GM12878 (cell line): Measurements from ENCODE around the gene C16orf96. TPM values are rescaled to one million over a fixed set of nuclear protein-coding genes. Genes with fewer than 3 reads are reported as not detected.

Source experiments
- ATF7 ChIP-seq: fragments of 450-650 bp; IDR thresholded peaks from 2 replicates; pipeline ENCODE4 v1.6.1; 2016; ENCODE audit warnings: low read depth, mild to moderate bottlenecking
- FOXM1 ChIP-seq: IDR thresholded peaks from 2 replicates; pipeline ENCODE4 v1.6.1; 2012; ENCODE audit warnings: low read depth, mild to moderate bottlenecking, inconsistent platforms, low read length, moderate library complexity
- MXI1 ChIP-seq: fragments of 150-350 bp; IDR thresholded peaks from 2 replicates; pipeline ENCODE4 v1.6.1; 2011; ENCODE audit warnings: low read depth, mild to moderate bottlenecking, inconsistent platforms, low read length, improper control_type of control experiment
- NFYA ChIP-seq: IDR thresholded peaks from 2 replicates; pipeline ENCODE4 v1.6.1; 2011; ENCODE audit warnings: low read depth, mild to moderate bottlenecking, low read length, improper control_type of control experiment, borderline replicate concordance
- POLR2AphosphoS5 ChIP-seq: IDR thresholded peaks from 2 replicates; pipeline ENCODE4 v1.6.1; 2011; ENCODE audit warnings: mild to moderate bottlenecking, low read length, inconsistent platforms
- TAF1 ChIP-seq: IDR thresholded peaks from 2 replicates; pipeline ENCODE4 v1.6.1; 2011; ENCODE audit warnings: mild to moderate bottlenecking, low read depth, low read length, borderline replicate concordance
- ZZZ3 ChIP-seq: IDR thresholded peaks from 2 replicates; pipeline ENCODE4 v1.6.1; 2011; ENCODE audit warnings: low read depth; ENCODE audit not compliant: control insufficient read depth, insufficient read length
- polyA plus RNA-seq, 11 experiments: library from polyadenylated mRNA; depleted of rRNA in 4 of 11; unstranded in 6 of 11; stranded (reverse) in 5 of 11; fragments of >200 nt; fragmentation: Nextera tagmentation in 4 of 11; fragmentation: Illumina TruSeq in 1 of 11; extraction: Ambion mirVana in 4 of 11; extraction: Trizol in 1 of 11; gene quantifications; 1 replicate in 1 of 11; 2 replicates in 10 of 11; pipeline versions ENCODE4 v1.2.1 to v1.2.3, GENCODE V29; 2011 to 2016; ENCODE audit warnings: inconsistent platforms in 2 of 11, missing spikeins in 2 of 11, low read depth in 1 of 11
- total RNA-seq, 4 experiments: library from RNA; depleted of rRNA in 3 of 4; stranded (reverse); fragments of >200 nt in 3 of 4; fragmentation: Illumina TruSeq in 1 of 4; extraction: Trizol in 1 of 4; gene quantifications; 2 replicates each; pipeline versions ENCODE4 v1.2.1 to v1.2.3, GENCODE V29; 2013 to 2021
- TF ChIP-seq, protein P1 (sequence below): fragments of 450-650 bp; IDR thresholded peaks from 2 replicates; pipeline ENCODE4 v1.6.1; 2017; ENCODE audit warnings: mild to moderate bottlenecking, moderate library complexity
- TF ChIP-seq, protein P2 (sequence below): fragments of 450-650 bp; IDR thresholded peaks from 2 replicates; pipeline ENCODE4 v1.6.1; 2017; ENCODE audit warnings: mild to moderate bottlenecking
- TF ChIP-seq, protein P3 (sequence below): IDR thresholded peaks from 2 replicates; pipeline ENCODE4 v1.6.1; 2011; ENCODE audit warnings: borderline replicate concordance, low read depth, mild to moderate bottlenecking, moderate library complexity, mixed read lengths, low read length; ENCODE audit not compliant: insufficient read depth; ENCODE audit errors: extremely low read length

C16orf96 gene
- total and polyA plus RNA-seq, 10 of the 15 experiments (the other 5 are each of a cell fraction or from before 2014, with no cell fraction given) = 0.01 to 0.08 (median 0.01) TPM; not detected in 7

DNA sequence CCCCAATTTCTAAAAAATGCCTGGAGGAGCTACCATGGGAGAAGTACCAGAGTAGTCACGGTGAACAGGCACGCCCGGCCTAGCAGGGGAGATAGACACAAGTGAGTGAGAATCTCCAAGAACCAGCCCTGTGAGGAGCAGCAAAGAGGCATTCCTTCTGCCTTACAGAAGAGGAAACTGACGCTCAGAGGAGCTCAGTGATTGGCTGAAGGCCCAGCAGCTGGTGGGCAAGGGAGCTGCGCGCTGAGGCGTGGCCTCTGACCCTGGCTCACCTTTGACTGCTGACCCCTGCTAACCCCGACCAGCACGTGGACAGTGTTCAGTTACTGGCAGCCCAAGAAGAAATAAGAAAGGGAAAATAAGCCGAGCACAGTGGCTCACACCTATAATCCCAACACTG is 1.8 kb downstream of the C16orf96 start (continued):
- TF ChIP-seq, protein P1, sequence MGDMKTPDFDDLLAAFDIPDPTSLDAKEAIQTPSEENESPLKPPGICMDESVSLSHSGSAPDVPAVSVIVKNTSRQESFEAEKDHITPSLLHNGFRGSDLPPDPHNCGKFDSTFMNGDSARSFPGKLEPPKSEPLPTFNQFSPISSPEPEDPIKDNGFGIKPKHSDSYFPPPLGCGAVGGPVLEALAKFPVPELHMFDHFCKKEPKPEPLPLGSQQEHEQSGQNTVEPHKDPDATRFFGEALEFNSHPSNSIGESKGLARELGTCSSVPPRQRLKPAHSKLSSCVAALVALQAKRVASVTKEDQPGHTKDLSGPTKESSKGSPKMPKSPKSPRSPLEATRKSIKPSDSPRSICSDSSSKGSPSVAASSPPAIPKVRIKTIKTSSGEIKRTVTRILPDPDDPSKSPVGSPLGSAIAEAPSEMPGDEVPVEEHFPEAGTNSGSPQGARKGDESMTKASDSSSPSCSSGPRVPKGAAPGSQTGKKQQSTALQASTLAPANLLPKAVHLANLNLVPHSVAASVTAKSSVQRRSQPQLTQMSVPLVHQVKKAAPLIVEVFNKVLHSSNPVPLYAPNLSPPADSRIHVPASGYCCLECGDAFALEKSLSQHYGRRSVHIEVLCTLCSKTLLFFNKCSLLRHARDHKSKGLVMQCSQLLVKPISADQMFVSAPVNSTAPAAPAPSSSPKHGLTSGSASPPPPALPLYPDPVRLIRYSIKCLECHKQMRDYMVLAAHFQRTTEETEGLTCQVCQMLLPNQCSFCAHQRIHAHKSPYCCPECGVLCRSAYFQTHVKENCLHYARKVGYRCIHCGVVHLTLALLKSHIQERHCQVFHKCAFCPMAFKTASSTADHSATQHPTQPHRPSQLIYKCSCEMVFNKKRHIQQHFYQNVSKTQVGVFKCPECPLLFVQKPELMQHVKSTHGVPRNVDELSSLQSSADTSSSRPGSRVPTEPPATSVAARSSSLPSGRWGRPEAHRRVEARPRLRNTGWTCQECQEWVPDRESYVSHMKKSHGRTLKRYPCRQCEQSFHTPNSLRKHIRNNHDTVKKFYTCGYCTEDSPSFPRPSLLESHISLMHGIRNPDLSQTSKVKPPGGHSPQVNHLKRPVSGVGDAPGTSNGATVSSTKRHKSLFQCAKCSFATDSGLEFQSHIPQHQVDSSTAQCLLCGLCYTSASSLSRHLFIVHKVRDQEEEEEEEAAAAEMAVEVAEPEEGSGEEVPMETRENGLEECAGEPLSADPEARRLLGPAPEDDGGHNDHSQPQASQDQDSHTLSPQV = no peak
- TF ChIP-seq, protein P2, sequence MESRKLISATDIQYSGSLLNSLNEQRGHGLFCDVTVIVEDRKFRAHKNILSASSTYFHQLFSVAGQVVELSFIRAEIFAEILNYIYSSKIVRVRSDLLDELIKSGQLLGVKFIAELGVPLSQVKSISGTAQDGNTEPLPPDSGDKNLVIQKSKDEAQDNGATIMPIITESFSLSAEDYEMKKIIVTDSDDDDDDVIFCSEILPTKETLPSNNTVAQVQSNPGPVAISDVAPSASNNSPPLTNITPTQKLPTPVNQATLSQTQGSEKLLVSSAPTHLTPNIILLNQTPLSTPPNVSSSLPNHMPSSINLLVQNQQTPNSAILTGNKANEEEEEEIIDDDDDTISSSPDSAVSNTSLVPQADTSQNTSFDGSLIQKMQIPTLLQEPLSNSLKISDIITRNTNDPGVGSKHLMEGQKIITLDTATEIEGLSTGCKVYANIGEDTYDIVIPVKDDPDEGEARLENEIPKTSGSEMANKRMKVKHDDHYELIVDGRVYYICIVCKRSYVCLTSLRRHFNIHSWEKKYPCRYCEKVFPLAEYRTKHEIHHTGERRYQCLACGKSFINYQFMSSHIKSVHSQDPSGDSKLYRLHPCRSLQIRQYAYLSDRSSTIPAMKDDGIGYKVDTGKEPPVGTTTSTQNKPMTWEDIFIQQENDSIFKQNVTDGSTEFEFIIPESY = no peak
- TF ChIP-seq MXI1 = no peak
- TF ChIP-seq POLR2AphosphoS5 = no peak
- no peak for TF ChIP-seq FOXM1
- no peak for TF ChIP-seq ATF7
- no peak for TF ChIP-seq TAF1
- TF ChIP-seq, protein P3, sequence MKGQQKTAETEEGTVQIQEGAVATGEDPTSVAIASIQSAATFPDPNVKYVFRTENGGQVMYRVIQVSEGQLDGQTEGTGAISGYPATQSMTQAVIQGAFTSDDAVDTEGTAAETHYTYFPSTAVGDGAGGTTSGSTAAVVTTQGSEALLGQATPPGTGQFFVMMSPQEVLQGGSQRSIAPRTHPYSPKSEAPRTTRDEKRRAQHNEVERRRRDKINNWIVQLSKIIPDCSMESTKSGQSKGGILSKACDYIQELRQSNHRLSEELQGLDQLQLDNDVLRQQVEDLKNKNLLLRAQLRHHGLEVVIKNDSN = no peak
- TF ChIP-seq ZZZ3 = no peak
- TF ChIP-seq NFYA = no peak
